ENCODE measurements around the gene HDAC9. TPM values are rescaled to one million over a fixed set of nuclear protein-coding genes. Genes with fewer than 3 reads are reported as not detected.

Gene HDAC9
- total and polyA plus RNA-seq, 2 donors (not counting 1 experiment from before 2014, with no cell fraction given), result 2.9 to 7.9 TPM

DNA sequence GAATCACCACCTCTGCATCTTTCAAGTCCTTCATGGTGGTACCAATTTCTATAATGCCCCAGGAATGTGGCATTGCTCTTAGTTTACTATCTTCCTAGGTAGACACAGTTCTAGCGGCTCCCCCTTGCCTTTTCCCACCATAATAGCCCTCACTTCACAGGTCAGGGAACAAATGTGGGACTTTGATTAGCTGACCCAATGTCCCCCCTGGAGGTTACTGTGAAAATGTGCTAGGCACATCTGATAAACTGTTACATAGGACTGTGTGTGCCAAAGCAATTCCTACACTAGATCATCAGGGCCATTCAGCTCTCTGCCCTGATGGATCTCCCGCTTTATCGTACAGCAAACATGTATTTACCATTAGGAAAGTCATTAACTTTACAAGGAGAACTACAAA is 527.9 kb downstream of the HDAC9 start:
- Histone ChIP-seq H3K79me2 (ENCODE audit: control insufficient read depth, insufficient read depth, low read length) (no peaks in the 10 kb centered on the region), H3K36me3 (ENCODE audit: control insufficient read depth, insufficient read depth, low read length) (no peaks in the 10 kb centered on the region), H2AFZ (ENCODE audit: low read length) (no peak overlapping the region), H3K27ac (ENCODE audit: insufficient read depth, low read length) (no peak overlapping the region), H3K9ac (ENCODE audit: insufficient read depth, low read length) (no peak overlapping the region), H4K20me1 (ENCODE audit: control insufficient read depth, extremely low read depth, insufficient read depth, low read length) (no peaks in the 10 kb centered on the region), H3K9me3 (ENCODE audit: control insufficient read depth, insufficient read depth, low read depth, low read length) (no peaks in the 10 kb centered on the region), H3K4me3 (replicated peaks in 1 of 4; ENCODE audit: control extremely low read depth in 1 of 4, insufficient read depth in 1 of 4, low read depth in 3 of 4, low read length in 4 of 4) (no peak overlapping the region), H3K4me1 (ENCODE audit: control insufficient read depth, extremely low read depth, insufficient read depth, low read length) (no peaks in the 10 kb centered on the region), H3K4me2 (ENCODE audit: extremely low read depth, insufficient read depth, low read length) (no peak overlapping the region), H3K27me3 (ENCODE audit: control insufficient read depth, insufficient read depth, low read length) (no peaks in the 10 kb centered on the region)
- TF ChIP-seq, protein P1, sequence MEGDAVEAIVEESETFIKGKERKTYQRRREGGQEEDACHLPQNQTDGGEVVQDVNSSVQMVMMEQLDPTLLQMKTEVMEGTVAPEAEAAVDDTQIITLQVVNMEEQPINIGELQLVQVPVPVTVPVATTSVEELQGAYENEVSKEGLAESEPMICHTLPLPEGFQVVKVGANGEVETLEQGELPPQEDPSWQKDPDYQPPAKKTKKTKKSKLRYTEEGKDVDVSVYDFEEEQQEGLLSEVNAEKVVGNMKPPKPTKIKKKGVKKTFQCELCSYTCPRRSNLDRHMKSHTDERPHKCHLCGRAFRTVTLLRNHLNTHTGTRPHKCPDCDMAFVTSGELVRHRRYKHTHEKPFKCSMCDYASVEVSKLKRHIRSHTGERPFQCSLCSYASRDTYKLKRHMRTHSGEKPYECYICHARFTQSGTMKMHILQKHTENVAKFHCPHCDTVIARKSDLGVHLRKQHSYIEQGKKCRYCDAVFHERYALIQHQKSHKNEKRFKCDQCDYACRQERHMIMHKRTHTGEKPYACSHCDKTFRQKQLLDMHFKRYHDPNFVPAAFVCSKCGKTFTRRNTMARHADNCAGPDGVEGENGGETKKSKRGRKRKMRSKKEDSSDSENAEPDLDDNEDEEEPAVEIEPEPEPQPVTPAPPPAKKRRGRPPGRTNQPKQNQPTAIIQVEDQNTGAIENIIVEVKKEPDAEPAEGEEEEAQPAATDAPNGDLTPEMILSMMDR (conservative IDR thresholded peaks at IDR 0.05 in 1 of 2, IDR thresholded peaks at IDR 0.05 in 1 of 2; ENCODE audit: low read depth in 1 of 2, low read length in 2 of 2), result no peak
- no peak for TF ChIP-seq EZH2 (IDR thresholded peaks at IDR 0.05; ENCODE audit: low read length, missing control alignments)
- no peak for DNase-seq (ENCODE audit: low read depth in 2 of 2)

DNA sequence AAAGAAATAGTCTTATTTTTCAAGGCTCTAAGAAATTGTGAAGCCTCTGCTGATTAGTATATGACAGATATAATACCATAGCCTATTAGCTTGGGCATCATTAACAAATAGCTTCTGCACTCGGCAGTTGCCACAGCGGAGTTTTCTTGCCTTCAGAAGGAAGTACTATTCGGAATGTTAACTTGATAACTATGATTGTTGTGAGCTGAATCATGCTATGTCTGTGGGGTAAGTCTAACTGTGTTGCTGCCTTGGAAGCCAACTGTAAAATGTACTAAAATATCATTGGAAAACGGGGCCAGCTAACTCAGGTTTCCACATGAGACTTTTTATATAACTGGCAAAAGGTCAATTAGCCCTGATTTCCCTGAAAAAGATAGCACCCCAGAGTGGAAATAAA is 528.7 kb downstream of the HDAC9 start:
- H3K27ac ChIP-seq (ENCODE audit: insufficient read depth, low read length), result no peak overlapping the region

DNA sequence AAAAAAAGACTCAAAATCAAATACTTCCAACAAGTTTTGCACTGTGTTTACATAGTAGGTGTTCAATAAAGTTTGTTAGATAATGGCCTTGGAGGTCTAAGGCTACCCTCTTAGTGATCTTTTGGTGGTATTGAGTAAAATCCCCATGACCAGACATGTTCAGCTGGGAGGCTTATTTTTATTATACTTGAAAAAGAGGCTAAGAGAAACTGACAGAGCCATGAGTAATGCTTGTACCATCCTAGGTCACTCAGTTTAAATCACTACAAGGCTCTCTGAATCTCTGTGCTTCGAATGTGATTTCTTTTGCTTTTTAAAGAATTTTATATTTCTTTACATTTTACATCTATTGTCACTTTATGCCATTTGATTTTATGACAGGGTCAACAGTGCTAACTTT is 531.3 kb downstream of the HDAC9 start:
- Histone ChIP-seq H3K9me3 (ENCODE audit: control insufficient read depth, insufficient read depth, low read depth, low read length) (no peaks in the 10 kb centered on the region), H3K79me2 (ENCODE audit: control insufficient read depth, insufficient read depth, low read length) (no peaks in the 10 kb centered on the region), H3K4me2 (ENCODE audit: extremely low read depth, insufficient read depth, low read length) (no peak overlapping the region), H3K9ac (ENCODE audit: insufficient read depth, low read length) (no peak overlapping the region), H4K20me1 (ENCODE audit: control insufficient read depth, extremely low read depth, insufficient read depth, low read length) (no peaks in the 10 kb centered on the region), H3K27me3 (ENCODE audit: control insufficient read depth, insufficient read depth, low read length) (no peaks in the 10 kb centered on the region), H3K4me1 (ENCODE audit: control insufficient read depth, extremely low read depth, insufficient read depth, low read length) (no peaks in the 10 kb centered on the region), H3K36me3 (ENCODE audit: control insufficient read depth, insufficient read depth, low read length) (no peaks in the 10 kb centered on the region), H2AFZ (ENCODE audit: low read length) (no peak overlapping the region), H3K4me3 (replicated peaks in 1 of 4; ENCODE audit: control extremely low read depth in 1 of 4, insufficient read depth in 1 of 4, low read depth in 3 of 4, low read length in 4 of 4) (no peak overlapping the region), H3K27ac (ENCODE audit: insufficient read depth, low read length) (no peak overlapping the region)
- DNase-seq (ENCODE audit: low read depth in 2 of 2), result peak; percentile 12 to 57
- TF ChIP-seq, protein P1 (conservative IDR thresholded peaks at IDR 0.05 in 1 of 2, IDR thresholded peaks at IDR 0.05 in 1 of 2; ENCODE audit: low read depth in 1 of 2, low read length in 2 of 2), result no peak
- no peak for TF ChIP-seq EZH2 (IDR thresholded peaks at IDR 0.05; ENCODE audit: low read length, missing control alignments)

More for the DNA sequence above, 528.7 kb downstream of the HDAC9 start:
- Histone ChIP-seq H3K27me3 (ENCODE audit: control insufficient read depth, insufficient read depth, low read length) (no peaks in the 10 kb centered on the region), H4K20me1 (ENCODE audit: control insufficient read depth, extremely low read depth, insufficient read depth, low read length) (no peaks in the 10 kb centered on the region), H3K9ac (ENCODE audit: insufficient read depth, low read length) (no peak overlapping the region), H3K79me2 (ENCODE audit: control insufficient read depth, insufficient read depth, low read length) (no peaks in the 10 kb centered on the region), H3K4me3 (replicated peaks in 1 of 4; ENCODE audit: control extremely low read depth in 1 of 4, insufficient read depth in 1 of 4, low read depth in 3 of 4, low read length in 4 of 4) (no peak overlapping the region), H2AFZ (ENCODE audit: low read length) (no peak overlapping the region), H3K4me1 (ENCODE audit: control insufficient read depth, extremely low read depth, insufficient read depth, low read length) (no peaks in the 10 kb centered on the region), H3K4me2 (ENCODE audit: extremely low read depth, insufficient read depth, low read length) (no peak overlapping the region), H3K9me3 (ENCODE audit: control insufficient read depth, insufficient read depth, low read depth, low read length) (no peaks in the 10 kb centered on the region), H3K36me3 (ENCODE audit: control insufficient read depth, insufficient read depth, low read length) (no peaks in the 10 kb centered on the region)
- peak; percentile 52 to 95 for DNase-seq (ENCODE audit: low read depth in 2 of 2)
- no peak for TF ChIP-seq EZH2 (IDR thresholded peaks at IDR 0.05; ENCODE audit: low read length, missing control alignments)
- TF ChIP-seq, protein P1 (conservative IDR thresholded peaks at IDR 0.05 in 1 of 2, IDR thresholded peaks at IDR 0.05 in 1 of 2; ENCODE audit: low read depth in 1 of 2, low read length in 2 of 2), result no peak

Measured in fibroblast of lung (primary cell).